Measurements from ENCODE around the gene PRSS48.

- no peak for TF ChIP-seq EZH2phosphoT487 (IDR thresholded peaks at IDR 0.05; ENCODE audit: borderline replicate concordance)
- no peak for TF ChIP-seq EZH2 (IDR thresholded peaks at IDR 0.05)
- no peak for TF ChIP-seq POLR2A (IDR thresholded peaks at IDR 0.05; ENCODE audit: borderline replicate concordance, extremely low read depth, insufficient read depth, insufficient read length)
- TF ChIP-seq FOSL1 (IDR thresholded peaks at IDR 0.05; ENCODE audit: low read depth), result no peak
- no peak for TF ChIP-seq CTCF (IDR thresholded peaks at IDR 0.05 in 2 of 3, conservative IDR thresholded peaks at IDR 0.05 in 1 of 3; ENCODE audit: borderline replicate concordance in 1 of 3, insufficient read depth in 1 of 3, low read depth in 2 of 3, low read length in 2 of 3)
- TF ChIP-seq RAD21 (IDR thresholded peaks at IDR 0.05; ENCODE audit: low read depth), result no peak
- no peak for TF ChIP-seq SIN3A (IDR thresholded peaks at IDR 0.05; ENCODE audit: low read depth)
- no peak for TF ChIP-seq CEBPB (IDR thresholded peaks at IDR 0.05; ENCODE audit: low read depth)
- TF ChIP-seq ZNF274 (IDR thresholded peaks at IDR 0.05; ENCODE audit: low read depth, low read length), result no peak
- TF ChIP-seq ATF3 (IDR thresholded peaks at IDR 0.05), result no peak
- TF ChIP-seq POLR2AphosphoS5 (IDR thresholded peaks at IDR 0.05; ENCODE audit: low read depth, low read length), result no peak
- no peak for TF ChIP-seq YY1 (IDR thresholded peaks at IDR 0.05; ENCODE audit: extremely low read depth, insufficient replicate concordance, low read depth, low read length)
- no peak for TF ChIP-seq TCF7L2 (IDR thresholded peaks at IDR 0.05; ENCODE audit: borderline replicate concordance, extremely low read depth, insufficient read depth, insufficient read length)
- TF ChIP-seq MAX (IDR thresholded peaks at IDR 0.05), result no peak
Measured at GRCh38 chr4:151322570-151322969, 45.6 kb downstream of the PRSS48 start.
